BE2C (cell line): ENCODE data around the gene DOC2B.

Experiments used
- DNase-seq: peaks from one replicate; pipeline ENCODE4 v3.0.0-alpha.2; 2020
- H3K27me3 ChIP-seq: fragments of 250-450 bp; sonication (Bioruptor Pico); 2 replicates; pipeline ENCODE4 v1.5.1; 2020; ENCODE audit warnings: mild to moderate bottlenecking
- H3K36me3 ChIP-seq: fragments of 250-450 bp; sonication (Bioruptor Pico); 2 replicates; pipeline ENCODE4 v1.5.1; 2020; ENCODE audit warnings: mild to moderate bottlenecking
- H3K4me1 ChIP-seq: fragments of 250-450 bp; sonication (Bioruptor Pico); 2 replicates; pipeline ENCODE4 v1.5.1; 2020
- H3K4me3 ChIP-seq: 2 replicates; pipeline ENCODE4 v1.5.1; 2011; ENCODE audit warnings: low read depth, low read length
- H3K9me3 ChIP-seq: fragments of 250-450 bp; sonication (Bioruptor Pico); 2 replicates; pipeline ENCODE4 v1.5.1; 2020
- CTCF ChIP-seq: IDR thresholded peaks from 2 replicates; pipeline ENCODE4 v1.5.1; 2012; ENCODE audit warnings: mild to moderate bottlenecking, low read depth, low read length

Gene DOC2B

GRCh38 chr17:155576-155975 is 25.9 kb downstream of the DOC2B start:
- H3K4me3 ChIP-seq: no peak overlapping the region
- H3K27me3 ChIP-seq: no peaks in the 10 kb centered on the region
- H3K4me1 ChIP-seq: no peaks in the 10 kb centered on the region
- no peaks in the 10 kb centered on the region for H3K9me3 ChIP-seq
- DNase-seq: no peak
- no peak for TF ChIP-seq CTCF
- H3K36me3 ChIP-seq: no peaks in the 10 kb centered on the region

- no peak overlapping the region for H3K4me3 ChIP-seq
- TF ChIP-seq CTCF: no peak
Observed at GRCh38 chr17:153851-154250, 27.6 kb downstream of the DOC2B start.

GRCh38 chr17:152860-153420 is 28.5 kb downstream of the DOC2B start:
- Histone ChIP-seq H3K4me1 (no peaks in the 10 kb centered on the region), H3K9me3 (no peaks in the 10 kb centered on the region), H3K4me3 (no peak overlapping the region), H3K27me3 (no peaks in the 10 kb centered on the region), H3K36me3 (no peaks in the 10 kb centered on the region)
- no peak for DNase-seq
- no peak for TF ChIP-seq CTCF

More at GRCh38 chr17:153851-154250, 27.6 kb downstream of the DOC2B start:
- Histone ChIP-seq H3K9me3 (no peaks in the 10 kb centered on the region), H3K27me3 (no peaks in the 10 kb centered on the region), H3K36me3 (no peaks in the 10 kb centered on the region), H3K4me1 (no peaks in the 10 kb centered on the region)
- DNase-seq: no peak

GRCh38 chr17:151886-152859 is 29.3 kb downstream of the DOC2B start:
- no peaks in the 10 kb centered on the region for H3K27me3 ChIP-seq
- no peak for DNase-seq
- no peaks in the 10 kb centered on the region for H3K4me1 ChIP-seq
- H3K9me3 ChIP-seq: no peaks in the 10 kb centered on the region
- no peaks in the 10 kb centered on the region for H3K36me3 ChIP-seq
- no peak for TF ChIP-seq CTCF
- H3K4me3 ChIP-seq: no peak overlapping the region

- no peak for TF ChIP-seq CTCF
- no peaks in the 10 kb centered on the region for H3K9me3 ChIP-seq
- H3K4me1 ChIP-seq: no peaks in the 10 kb centered on the region
- H3K27me3 ChIP-seq: no peaks in the 10 kb centered on the region
- DNase-seq: no peak
- H3K4me3 ChIP-seq: no peak overlapping the region
- no peaks in the 10 kb centered on the region for H3K36me3 ChIP-seq
Observed at GRCh38 chr17:151004-151403, 30.4 kb downstream of the DOC2B start.
